OCI-LY7 (cell line): ENCODE measurements around the gene NSG1. TPM values are rescaled to one million over a fixed set of nuclear protein-coding genes. Genes with fewer than 3 reads are reported as not detected.

Experiments
- BruUV-seq: library from RNA; stranded (reverse); fragments of 400-500 nt; replicated peaks from 2 replicates; lab custom pipeline; 2021; lab: Mats Ljungman, UMichigan
- CTCF ChIA-PET: fragments of 300-600 bp; sonication (Branson Sonifier 250); formaldehyde crosslinking; loops from one replicate; lab custom pipeline; 2022; ENCODE audit warnings: antibody characterized with exemption; ENCODE audit not compliant: unreplicated experiment; lab: Charles Lee
- POLR2A ChIA-PET: fragments of 300-600 bp; sonication (Branson Sonifier 250); formaldehyde crosslinking; loops from one replicate; lab custom pipeline; 2022; ENCODE audit warnings: antibody characterized with exemption; lab: Charles Lee
- DNase-seq: peaks from one replicate; pipeline ENCODE4 v3.0.0-alpha.2; 2015; ENCODE audit warnings: low spot score
- H2AFZ ChIP-seq: fragments of 200-600 bp; sonication (generic), shearing (Covaris generic); 2 replicates; pipeline ENCODE4 v1.6.1; 2014; ENCODE audit warnings: mild to moderate bottlenecking, antibody characterized with exemption, low read length, moderate library complexity
- H3K27ac ChIP-seq: fragments of 200-600 bp; sonication (generic); 2 replicates; pipeline ENCODE4 v1.5.1; 2014; ENCODE audit warnings: mixed run types, low read depth, mild to moderate bottlenecking, moderate library complexity, low read length, inconsistent platforms; ENCODE audit not compliant: poor library complexity, severe bottlenecking
- H3K36me3 ChIP-seq: fragments of 200-600 bp; sonication (generic); 2 replicates; pipeline ENCODE4 v1.6.1; 2014; ENCODE audit warnings: mild to moderate bottlenecking, antibody characterized with exemption, low read length, moderate library complexity, mixed read lengths; ENCODE audit not compliant: insufficient read depth
- H3K4me1 ChIP-seq: fragments of 200-600 bp; sonication (generic); 2 replicates; pipeline ENCODE4 v1.5.1; 2014; ENCODE audit warnings: mild to moderate bottlenecking, low read length; ENCODE audit not compliant: insufficient read depth, poor library complexity, severe bottlenecking
- H3K4me2 ChIP-seq: fragments of 200-600 bp; sonication (generic); 2 replicates; pipeline ENCODE4 v1.6.1; 2014; ENCODE audit warnings: mild to moderate bottlenecking, low read length
- H3K4me3 ChIP-seq: fragments of 200-600 bp; sonication (generic); 2 replicates; pipeline ENCODE4 v1.5.1; 2014; ENCODE audit warnings: mild to moderate bottlenecking, low read depth, low read length; ENCODE audit not compliant: poor library complexity, severe bottlenecking
- H3K79me2 ChIP-seq: fragments of 200-600 bp; sonication (generic); 2 replicates; pipeline ENCODE4 v1.6.1; 2016; ENCODE audit warnings: low read depth, mild to moderate bottlenecking, low read length, moderate library complexity, mixed read lengths; ENCODE audit not compliant: insufficient read depth
- H3K9me2 ChIP-seq: fragments of 200-600 bp; sonication (generic); 2 replicates; pipeline ENCODE4 v1.6.1; 2016; ENCODE audit warnings: mild to moderate bottlenecking, low read length, mixed read lengths; ENCODE audit not compliant: insufficient read depth
- H3K9me3 ChIP-seq: fragments of 200-600 bp; sonication (generic); 2 replicates; pipeline ENCODE4 v1.6.1; 2014; ENCODE audit warnings: mild to moderate bottlenecking, mixed run types, low read length, mixed read lengths
- H4K20me1 ChIP-seq: fragments of 200-600 bp; sonication (generic); 2 replicates; pipeline ENCODE4 v1.6.1; 2014; ENCODE audit warnings: mild to moderate bottlenecking, antibody characterized with exemption, low read length, moderate library complexity, mixed read lengths; ENCODE audit not compliant: insufficient read depth
- CTCF ChIP-seq: fragments of 200-600 bp; sonication (generic); conservative IDR thresholded peaks from 2 replicates; pipeline ENCODE4 v1.5.1; 2014; ENCODE audit warnings: mild to moderate bottlenecking, antibody characterized with exemption, low read length, moderate library complexity, mixed read lengths
- EZH2phosphoT487 ChIP-seq: fragments of 200-600 bp; sonication (generic); IDR thresholded peaks from 2 replicates; pipeline ENCODE4 v1.6.1; 2018; ENCODE audit warnings: low read depth, borderline replicate concordance, mild to moderate bottlenecking, mixed run types, antibody characterized with exemption, low read length, moderate library complexity, mixed read lengths
- intact Hi-C: fragments of 100-400 bp; cut with micrococcal nuclease; formaldehyde crosslinking; loops from one replicate; pipeline ENCODE4 v1.10.0; 2022; ENCODE audit not compliant: unreplicated experiment
- total RNA-seq, 2 experiments: library from RNA; depleted of rRNA in 1 of 2; stranded (reverse); fragments of >200 nt in 1 of 2; shearing (Covaris generic) in 1 of 2; gene quantifications; 2 replicates each; pipeline ENCODE4 v1.2.3, GENCODE V29; 2014 to 2022

NSG1 gene
- total RNA-seq, 2 experiments from 2014 or later = 35.5 to 38.8 TPM

DNA sequence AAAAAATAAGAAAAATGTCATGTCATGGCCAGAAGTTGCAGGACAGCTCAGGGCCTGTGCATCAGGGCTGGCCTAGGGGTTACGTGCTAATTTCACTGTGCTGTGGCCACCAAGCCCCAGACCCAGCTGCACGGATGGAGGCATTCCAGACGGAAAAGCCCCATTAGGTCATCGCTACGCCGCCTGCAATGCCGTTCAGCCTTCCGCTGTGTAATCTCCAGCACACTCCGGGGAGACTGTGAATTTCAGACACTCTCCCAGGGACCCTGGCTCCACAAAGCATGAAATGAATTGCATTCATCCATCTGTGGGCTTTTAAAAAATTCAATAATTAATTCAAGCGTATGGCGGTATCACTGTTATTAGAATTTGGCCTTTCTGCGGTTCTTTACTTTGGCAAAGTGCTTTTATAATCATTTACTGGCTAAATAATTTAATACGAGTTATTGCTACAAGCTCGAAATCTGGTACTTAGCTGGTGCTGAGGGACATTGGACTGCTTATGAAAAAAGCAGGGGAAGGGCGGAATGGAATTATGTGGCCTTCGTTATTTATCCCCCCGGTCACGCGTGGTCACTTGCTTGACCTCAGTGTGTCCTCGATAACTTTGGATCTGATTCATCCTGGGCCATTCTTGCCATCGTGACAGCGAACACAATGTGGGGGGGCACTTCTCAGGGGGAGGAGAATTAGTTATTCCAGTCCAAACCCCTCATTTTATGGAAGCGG is 9.0 kb upstream of the NSG1 start:
- H3K4me3 ChIP-seq = no peak overlapping the region
- H3K4me1 ChIP-seq = peaks cover 13% of the 10 kb centered on the region
- TF ChIP-seq CTCF (no peak), EZH2phosphoT487 (no peak)
- CTCF ChIA-PET = no interaction called here
- no peaks in the 10 kb centered on the region for H3K9me2 ChIP-seq
- no peak overlapping the region for H2AFZ ChIP-seq
- H3K36me3 ChIP-seq = no peaks in the 10 kb centered on the region
- H3K79me2 ChIP-seq = no peaks in the 10 kb centered on the region
- H4K20me1 ChIP-seq = no peaks in the 10 kb centered on the region
- no peak for DNase-seq
- POLR2A ChIA-PET = interaction anchor here (0.7 kb wide), 2 partner anchors 9 to 17 kb away, joined by 3 read pairs; partner anchors contain the start of gene NSG1
- H3K9me3 ChIP-seq = peaks cover 4% of the 10 kb centered on the region; the same call in 1 of the 2 replicates
- intact Hi-C loops = no loop called here
- H3K4me2 ChIP-seq = no peak overlapping the region
- H3K27ac ChIP-seq = no peak overlapping the region
- no TSS peak for BruUV-seq

DNA sequence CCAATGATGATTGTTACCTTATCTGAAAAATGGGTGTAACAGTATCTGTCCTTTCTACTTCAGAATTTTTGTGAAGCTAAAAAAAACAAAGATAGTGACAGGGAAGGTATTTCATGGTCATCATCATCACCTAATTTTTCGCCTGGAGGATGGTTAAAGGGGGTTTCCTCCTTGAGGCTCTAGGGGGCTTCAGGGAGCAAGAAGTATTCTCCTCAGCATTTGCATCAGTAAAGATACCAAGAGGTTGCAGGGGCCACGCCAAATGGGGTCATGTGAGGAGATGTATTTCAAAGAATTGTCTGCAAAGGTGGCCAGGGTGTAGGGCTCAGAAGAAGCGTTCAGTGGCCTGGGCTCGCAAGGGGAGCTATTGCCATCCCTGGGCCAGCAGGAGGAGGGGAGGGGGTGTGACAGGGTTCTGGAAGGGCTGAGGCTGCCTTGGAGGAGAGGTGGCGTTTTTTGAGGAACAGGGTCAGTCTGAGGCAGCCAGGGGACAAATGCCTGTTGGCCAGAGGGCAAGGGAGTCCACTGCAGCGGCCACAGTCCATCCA is 7.3 kb upstream of the NSG1 start:
- ChIA-PET CTCF (no interaction called here), POLR2A (no interaction called here)
- H3K4me2 ChIP-seq = no peak overlapping the region
- no peak overlapping the region for H3K27ac ChIP-seq
- TF ChIP-seq CTCF (peak; percentile 52), EZH2phosphoT487 (no peak)
- BruUV-seq = no TSS peak
- H3K4me1 ChIP-seq = peaks cover 22% of the 10 kb centered on the region
- H4K20me1 ChIP-seq = no peaks in the 10 kb centered on the region
- intact Hi-C loops = no loop called here
- no peak overlapping the region for H3K4me3 ChIP-seq
- no peak overlapping the region for H2AFZ ChIP-seq
- DNase-seq = peak; percentile 18
- H3K79me2 ChIP-seq = no peaks in the 10 kb centered on the region
- no peaks in the 10 kb centered on the region for H3K36me3 ChIP-seq
- H3K9me3 ChIP-seq = 0 out of 2 replicates have a peak, but pooled peaks cover under 1% of the 10 kb centered on the region
- no peaks in the 10 kb centered on the region for H3K9me2 ChIP-seq

DNA sequence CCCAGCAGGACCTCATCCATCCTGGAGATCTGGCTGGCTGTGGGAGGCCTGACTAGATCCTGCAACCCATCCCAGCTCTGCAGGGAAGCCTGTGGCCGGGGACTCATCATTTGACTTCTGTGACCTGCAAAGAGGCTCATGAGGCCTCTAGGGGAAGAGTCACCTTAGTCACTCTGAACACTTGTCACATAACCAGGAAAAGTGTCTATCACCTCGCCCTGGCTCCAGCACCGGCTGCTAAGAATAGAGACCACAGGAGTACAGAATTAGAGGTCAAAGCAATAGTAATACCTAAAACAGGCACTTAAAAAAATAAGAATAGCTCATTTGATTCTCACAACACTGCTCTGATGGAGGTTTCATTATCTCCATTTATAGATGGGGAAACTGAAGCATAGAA is 3.8 kb upstream of the NSG1 start:
- Histone ChIP-seq H3K27ac (no peak overlapping the region), H3K9me2 (no peaks in the 10 kb centered on the region), H3K36me3 (no peaks in the 10 kb centered on the region), H2AFZ (no peak overlapping the region), H3K4me3 (no peak overlapping the region), H3K4me2 (no peak overlapping the region), H3K79me2 (no peaks in the 10 kb centered on the region), H3K9me3 (no peaks in the 10 kb centered on the region), H4K20me1 (no peaks in the 10 kb centered on the region), H3K4me1 (peaks cover 37% of the 10 kb centered on the region)
- CTCF ChIA-PET = no interaction called here
- TF ChIP-seq EZH2phosphoT487 (no peak), CTCF (no peak)
- no TSS peak for BruUV-seq
- intact Hi-C loops = no loop called here
- POLR2A ChIA-PET = interaction anchor here (0.7 to 1.0 kb wide), 2 partner anchors 12 to 53 kb away, joined by 3 read pairs; no protein-coding TSS in a partner anchor
- no peak for DNase-seq
